ENCODE measurements around the gene OR52K2. TPM values are rescaled to one million over a fixed set of nuclear protein-coding genes. Genes with fewer than 3 reads are reported as not detected.
"Not testable (repeated sequence)": the region's sequence is repeated elsewhere in the genome, so short reads cannot be mapped to it uniquely, and the experiment has no call there.

OR52K2 gene
- total RNA-seq: not detected
- long read RNA-seq: 0 reads

DNA sequence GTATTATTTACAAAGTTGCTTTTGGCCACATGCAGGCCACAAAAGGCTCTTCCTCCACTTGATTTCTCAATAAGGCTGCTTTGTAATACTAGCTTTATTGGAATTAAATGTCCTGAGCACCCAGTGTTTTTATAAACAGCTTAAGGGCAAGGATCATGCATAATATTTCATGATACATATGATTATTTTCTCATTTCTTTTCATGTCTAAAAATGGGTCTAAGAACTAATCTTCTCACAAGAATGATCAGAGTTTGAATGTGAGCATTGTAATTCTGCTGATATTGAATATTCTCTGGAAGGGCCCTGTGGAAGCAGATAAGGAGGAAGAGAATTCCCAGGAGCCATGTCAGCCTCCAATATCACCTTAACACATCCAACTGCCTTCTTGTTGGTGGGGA, at the start of gene OR52K2:
TSS of gene OR52K2 (plus strand) at position 301 of the 400 bp plus-strand sequence. CDS start at position 346, 45 bp downstream.
- intact Hi-C loops (cut with DNase I, micrococcal nuclease): no loop called here
- no peak for DNase-seq
- no peak for ATAC-seq

- DNase-seq; ATAC-seq; intact Hi-C loops (cut with DNase I, micrococcal nuclease): not testable (repeated sequence)
These were observed 42.9 kb upstream of the OR52K2 start for GRCh38 chr11:4406206-4406605.

- no peak for ATAC-seq
- intact Hi-C loops (cut with DNase I, micrococcal nuclease): no loop called here
- no peak for DNase-seq
These were observed 32.8 kb upstream of the OR52K2 start for GRCh38 chr11:4416306-4416705.

DNA sequence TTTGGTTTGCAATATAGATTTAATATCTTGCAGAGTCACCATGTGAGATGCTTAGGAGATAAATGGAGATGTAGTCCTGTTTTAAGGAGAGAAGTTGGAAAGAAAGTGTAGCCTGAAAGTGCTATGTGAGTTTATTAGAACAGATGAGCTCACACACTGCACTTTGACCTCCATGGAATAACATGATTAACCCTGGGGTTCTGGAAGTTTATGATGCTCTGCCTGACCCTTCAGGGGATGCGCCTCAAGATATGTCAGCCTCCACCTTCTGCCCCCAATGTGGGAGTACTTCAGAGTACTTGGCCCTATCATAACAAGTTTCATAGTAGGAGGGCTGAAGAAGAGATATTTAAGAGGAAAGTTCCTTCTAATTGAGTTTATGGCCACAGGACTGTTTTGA, 32.3 kb upstream of the OR52K2 start:
- DNase-seq (no peak), ATAC-seq (no peak)

GRCh38 chr11:4418403-4418802, 30.7 kb upstream of the OR52K2 start:
- intact Hi-C loops (cut with DNase I, micrococcal nuclease): no loop called here
- no peak for DNase-seq
- no peak for ATAC-seq

More for the DNA sequence above, 32.3 kb upstream of the OR52K2 start:
- intact Hi-C loops (cut with DNase I, micrococcal nuclease): no loop called here

GRCh38 chr11:4430051-4430450, 19.0 kb upstream of the OR52K2 start:
- ATAC-seq: peak; percentile 73
- intact Hi-C loops (cut with DNase I, micrococcal nuclease): no loop called here

DNA sequence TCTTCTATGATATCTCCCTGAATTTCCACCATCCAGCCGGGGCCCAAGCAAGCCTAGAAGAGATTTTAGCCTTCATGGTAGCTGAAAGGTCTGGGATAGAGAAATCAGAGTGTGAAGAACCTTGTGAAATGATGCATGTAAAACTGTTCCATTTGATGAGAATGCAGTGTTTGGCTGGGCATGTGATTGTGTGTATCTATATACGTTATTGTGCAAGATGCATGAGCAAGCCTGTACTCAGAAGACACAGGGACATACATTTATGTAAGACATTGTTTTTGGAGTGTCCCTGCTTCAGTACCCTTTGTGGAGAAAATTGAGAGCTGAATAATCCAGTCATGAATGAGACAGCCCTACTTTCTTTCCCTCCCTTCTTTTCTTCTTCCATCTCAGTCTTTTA, 15.2 kb upstream of the OR52K2 start:
- intact Hi-C loops (cut with DNase I, micrococcal nuclease): no loop called here
- ATAC-seq: no peak
- DNase-seq: no peak

More at GRCh38 chr11:4430051-4430450, 19.0 kb upstream of the OR52K2 start:
- no peak for DNase-seq

DNA sequence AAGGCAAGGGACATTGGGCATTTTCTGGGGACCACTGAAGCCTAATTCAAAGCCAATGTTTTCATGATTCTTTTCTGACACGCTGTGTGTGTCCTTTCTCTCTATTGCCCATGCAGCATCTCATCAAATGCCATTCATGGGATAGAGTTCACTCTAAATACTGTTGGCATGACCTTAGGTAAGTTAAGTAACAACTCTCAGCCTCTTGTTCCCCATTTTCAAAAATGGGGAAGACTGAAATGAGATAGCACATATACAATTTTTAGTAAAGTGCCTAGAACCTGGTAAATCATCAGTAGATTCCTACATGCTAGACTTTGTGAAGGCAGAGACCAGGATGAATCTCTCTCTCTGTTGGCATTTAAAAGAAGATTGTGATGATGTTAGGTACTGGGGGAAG, 12.7 kb upstream of the OR52K2 start:
- DNase-seq (no peak), ATAC-seq (no peak)
- intact Hi-C loops (cut with DNase I, micrococcal nuclease): no loop called here

- DNase-seq (no peak), ATAC-seq (no peak)
- intact Hi-C loops (cut with DNase I, micrococcal nuclease): no loop called here
These were observed 7.6 kb upstream of the OR52K2 start for GRCh38 chr11:4441515-4441914.

DNA sequence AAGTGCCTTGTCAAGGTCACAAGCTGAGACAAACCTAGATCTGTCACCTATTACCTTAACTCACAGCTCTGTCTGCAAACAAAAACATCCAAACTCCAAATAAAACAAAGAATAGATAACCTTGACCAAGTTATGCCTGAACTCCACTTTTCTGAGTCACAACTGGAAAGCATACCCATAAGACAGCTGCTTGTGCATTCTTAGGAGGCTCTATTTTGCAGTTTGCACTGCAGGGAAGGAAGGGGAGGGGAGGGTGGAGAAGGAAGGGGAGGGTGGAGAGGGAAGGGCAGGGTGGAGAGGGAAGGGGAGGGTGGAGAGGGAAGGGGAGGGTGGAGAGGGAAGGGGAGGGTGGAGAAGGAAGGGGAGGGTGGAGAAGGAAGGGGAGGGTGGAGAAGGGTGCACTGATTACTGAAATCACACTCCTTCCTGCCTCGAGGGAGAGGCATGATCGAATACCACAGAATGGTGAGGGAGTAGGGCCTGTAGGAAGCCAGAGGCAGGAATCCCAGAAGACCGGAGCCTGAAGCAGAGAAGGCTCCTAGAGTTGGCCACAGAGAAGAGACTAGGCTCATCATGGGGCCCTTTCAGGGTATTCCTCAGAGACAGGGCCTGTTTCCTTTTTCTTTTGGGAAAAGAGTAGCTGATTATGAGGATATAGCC, 5.7 kb upstream of the OR52K2 start:
- intact Hi-C loops (cut with DNase I, micrococcal nuclease): no loop called here
- ATAC-seq: no peak
- no peak for DNase-seq

DNA sequence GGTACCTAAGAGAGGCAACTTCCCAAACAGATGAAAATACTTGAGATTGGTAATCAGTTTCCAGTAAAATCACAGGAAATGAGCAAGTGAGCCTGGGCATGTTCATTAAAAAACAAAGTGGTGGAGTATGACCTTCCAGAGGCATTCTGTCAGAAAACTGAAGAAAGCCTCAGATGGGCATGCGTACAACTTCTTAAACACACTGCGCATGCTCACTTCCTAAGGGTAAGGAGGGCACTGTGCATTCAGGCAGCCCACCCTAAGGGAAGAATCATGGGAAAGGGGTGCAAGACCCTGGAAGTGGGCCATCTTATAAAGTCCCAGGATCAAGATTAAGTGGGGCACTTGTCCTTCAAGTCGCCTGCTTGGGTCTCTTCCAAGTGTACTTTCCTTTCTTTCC, 4.0 kb downstream of the OR52K2 start:
- intact Hi-C loops (cut with DNase I, micrococcal nuclease): no loop called here

DNA sequence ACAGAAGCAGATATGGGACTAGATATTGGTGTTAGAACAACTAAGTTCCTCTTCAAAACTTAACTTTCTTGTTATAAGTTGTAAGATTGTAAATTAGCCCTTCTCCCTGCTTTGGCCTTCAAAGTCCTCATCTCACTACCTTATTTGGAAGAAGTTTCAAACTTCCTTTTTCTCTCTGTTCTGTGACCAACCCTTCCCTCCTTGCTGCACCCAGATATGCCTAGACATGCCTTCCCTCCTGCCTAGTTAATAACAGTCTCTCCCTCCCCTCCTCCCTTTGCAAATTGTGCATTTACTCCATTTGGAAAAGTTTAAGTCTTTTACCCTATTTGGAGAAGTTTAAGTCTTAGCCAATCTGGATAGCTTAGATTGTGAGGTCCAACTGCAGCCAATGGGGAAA, 4.9 kb downstream of the OR52K2 start:
- DNase-seq (no peak), ATAC-seq (no peak)
- intact Hi-C loops (cut with DNase I, micrococcal nuclease): no loop called here

More for the DNA sequence above, 4.0 kb downstream of the OR52K2 start:
- no peak for ATAC-seq
- no peak for DNase-seq

DNA sequence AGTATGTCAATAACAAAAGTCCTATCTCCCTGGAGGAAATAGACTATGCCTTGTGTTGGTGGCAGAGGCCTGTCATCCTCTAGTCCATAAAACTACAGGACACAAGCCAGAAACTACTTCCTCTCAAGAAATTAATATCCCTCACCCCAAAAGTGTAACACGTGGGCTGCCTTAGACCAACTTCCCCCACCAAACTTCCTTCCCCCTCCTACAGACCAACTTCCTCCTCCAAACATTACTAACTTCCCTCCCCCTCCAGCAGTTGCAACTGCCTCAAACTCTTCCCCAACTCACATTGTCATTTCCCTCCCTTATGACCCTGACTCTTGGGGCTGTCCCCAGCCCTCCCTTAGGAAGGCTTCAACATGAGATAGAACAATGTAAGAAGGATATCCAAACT, 6.3 kb downstream of the OR52K2 start:
- no peak for DNase-seq
- intact Hi-C loops (cut with DNase I, micrococcal nuclease): no loop called here
- no peak for ATAC-seq

DNA sequence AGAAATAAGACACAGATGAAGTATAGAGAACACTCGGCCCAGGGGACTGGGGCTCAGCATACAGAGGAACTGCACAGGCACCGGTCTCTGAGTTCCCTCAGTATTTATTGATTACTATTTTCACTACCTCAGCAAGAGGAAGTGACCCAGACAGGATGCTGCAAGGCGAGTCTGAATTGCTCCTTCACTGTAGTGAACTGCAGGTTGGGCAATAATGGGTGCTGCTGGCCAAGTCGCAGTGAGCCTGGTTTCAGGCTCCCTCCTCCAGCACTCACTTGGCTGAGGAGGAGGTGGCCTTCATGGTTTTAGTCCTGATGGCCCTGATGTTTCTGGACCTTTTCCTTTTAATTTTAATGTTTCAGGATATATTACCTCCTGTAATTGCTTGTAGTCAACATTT, 10.4 kb downstream of the OR52K2 start:
- peak in 1 of 2 donors; percentile 29 for DNase-seq
- ATAC-seq: peak; percentile 69
- intact Hi-C loops (cut with DNase I, micrococcal nuclease): no loop called here

DNA sequence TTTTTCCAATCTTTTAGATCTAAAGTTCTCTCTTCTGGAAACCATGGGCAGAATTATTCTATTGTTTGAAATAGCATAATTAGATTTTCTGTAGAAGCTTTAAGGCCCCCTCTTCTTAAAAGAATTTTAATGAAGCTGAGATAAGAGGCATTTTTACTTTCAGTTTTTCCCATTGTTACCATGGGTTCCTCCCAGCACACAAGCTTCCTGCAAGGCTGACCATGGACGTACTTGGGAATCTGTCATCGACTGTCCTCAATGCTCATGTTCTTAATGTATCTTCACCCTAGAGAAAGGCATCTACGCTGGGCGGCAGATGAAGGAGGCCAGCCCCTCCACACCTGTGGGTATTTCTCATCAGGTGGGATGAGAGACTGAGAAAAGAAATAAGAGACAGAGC, 11.1 kb downstream of the OR52K2 start:
- intact Hi-C loops (cut with DNase I, micrococcal nuclease): no loop called here
- no peak for ATAC-seq
- DNase-seq: no peak

DNA sequence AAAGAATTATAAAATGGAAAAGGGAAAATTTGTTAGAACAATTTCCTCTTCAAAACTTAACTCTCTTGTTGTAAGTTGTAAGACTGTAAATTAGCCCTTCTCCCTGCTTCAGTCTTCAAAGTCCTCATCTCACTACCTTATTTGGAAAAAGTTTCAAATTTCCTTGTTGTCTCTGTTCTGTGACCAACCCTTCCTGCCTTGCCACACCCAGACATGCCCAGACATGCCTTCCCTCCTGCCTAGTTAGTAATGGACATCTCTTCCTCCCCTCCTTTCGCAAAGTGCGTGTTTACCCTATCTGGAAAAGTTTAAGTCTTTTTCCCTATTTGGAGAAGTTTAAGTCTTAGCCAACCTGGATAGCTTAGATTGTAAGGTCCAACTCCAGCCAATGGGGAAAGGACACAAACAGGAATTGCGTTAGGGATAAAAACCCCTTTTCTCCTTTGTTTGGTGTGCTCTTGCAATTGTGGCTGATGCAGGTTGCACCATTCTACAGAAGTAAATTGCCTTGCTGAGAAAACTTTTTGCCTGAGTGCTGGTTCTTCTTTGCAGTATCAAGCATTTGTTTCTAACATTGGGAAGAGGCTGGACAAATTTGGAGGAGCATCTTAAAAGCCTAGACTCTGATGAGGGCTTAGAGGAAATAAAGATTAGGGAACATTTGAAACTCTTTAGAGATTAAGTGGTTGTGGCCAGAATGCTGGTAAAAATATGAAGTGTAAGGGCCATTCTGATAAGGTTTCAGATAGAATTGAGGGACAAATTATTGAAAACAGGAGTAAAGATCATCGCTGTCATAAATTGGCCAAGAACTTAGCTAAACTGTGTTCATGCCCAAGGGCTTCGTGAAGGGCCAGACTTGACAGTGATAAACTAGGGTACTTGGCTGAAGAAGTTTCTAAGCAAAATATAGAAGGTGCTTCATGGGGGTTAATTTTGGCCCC, 15.4 kb downstream of the OR52K2 start:
- intact Hi-C loops (cut with DNase I, micrococcal nuclease): no loop called here
- DNase-seq (no peak), ATAC-seq (no peak)

DNA sequence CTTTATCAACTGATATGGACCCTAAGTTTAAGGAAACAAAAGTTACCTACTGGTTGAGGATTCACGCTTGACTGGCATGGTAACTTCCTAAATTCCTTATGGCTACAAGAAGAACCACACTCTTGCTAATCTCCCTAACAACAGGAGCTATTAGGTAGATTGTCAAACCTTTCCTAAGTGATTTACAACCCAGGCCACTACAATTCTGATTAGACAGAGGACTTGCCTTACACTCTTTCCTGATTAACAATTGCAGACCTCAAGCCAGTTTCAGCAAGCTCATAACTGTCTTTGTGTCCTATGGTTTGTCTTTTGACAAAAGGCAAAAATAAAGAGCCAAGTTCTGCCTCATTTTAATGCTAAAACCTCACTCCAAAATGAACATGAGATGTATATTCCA, 16.3 kb downstream of the OR52K2 start:
- intact Hi-C loops (cut with DNase I, micrococcal nuclease): no loop called here
- ATAC-seq (no peak), DNase-seq (no peak)

DNA sequence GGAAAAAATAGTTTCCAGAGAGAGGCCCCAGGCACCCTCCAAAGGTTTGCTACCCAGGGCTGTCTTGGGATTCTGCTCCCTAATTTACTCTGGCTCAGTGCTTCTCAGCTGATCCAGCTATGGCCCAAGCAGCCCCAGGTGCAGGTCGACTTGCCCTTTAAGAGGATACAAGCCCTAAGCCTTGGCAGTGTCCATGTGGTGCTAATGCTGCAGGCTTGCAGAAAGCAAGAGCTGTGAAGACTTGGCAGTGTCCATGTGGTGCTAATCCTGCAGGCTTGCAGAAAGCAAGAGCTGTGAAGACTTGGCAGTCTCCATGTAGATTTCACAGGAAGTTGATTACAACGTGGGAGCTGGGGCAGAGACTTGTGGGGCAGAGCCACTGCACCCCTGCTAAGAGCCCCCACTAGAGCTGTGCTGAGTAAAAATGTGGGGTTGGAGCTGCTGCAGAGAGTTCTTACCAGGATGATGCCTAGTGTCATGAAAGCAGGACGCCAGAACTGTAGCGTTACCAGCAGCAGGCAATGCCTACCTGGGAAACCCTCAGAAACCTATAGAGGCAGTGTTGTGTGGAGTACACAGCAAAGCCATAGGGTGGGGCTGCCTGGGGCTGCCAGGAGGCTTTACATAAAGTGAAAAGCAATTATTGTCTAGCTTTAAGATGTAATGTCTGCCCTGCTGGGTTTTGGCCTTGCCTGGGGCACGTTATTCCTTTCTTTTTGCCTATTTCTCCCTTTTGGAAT, 17.2 kb downstream of the OR52K2 start:
- intact Hi-C loops (cut with DNase I, micrococcal nuclease): no loop called here
- peak; percentile 68 for ATAC-seq
- DNase-seq: no peak

- DNase-seq: no peak
- peak; percentile 28 for ATAC-seq
- intact Hi-C loops (cut with DNase I, micrococcal nuclease): no loop called here
These were observed 17.9 kb downstream of the OR52K2 start for GRCh38 chr11:4466871-4467442.
